ENCODE data around the gene AACS. TPM values are rescaled to one million over a fixed set of nuclear protein-coding genes. Genes with fewer than 3 reads are reported as not detected.
"Not testable (repeated sequence)": the region's sequence is repeated elsewhere in the genome, so short reads cannot be mapped to it uniquely, and the experiment has no call there.

The AACS gene
- total RNA-seq, 2 donors from 2014 or later = 23.2 to 24.6 TPM

- Mint-ChIP-seq H3K4me3 (no peak overlapping the region), H3K27ac (no peak overlapping the region), H3K27me3 (no peaks in the 10 kb centered on the region), H3K9me3 (no peaks in the 10 kb centered on the region), H3K36me3 (ENCODE audit: low read depth) (peaks cover 14% of the 10 kb centered on the region), H3K4me1 (peaks cover 12% of the 10 kb centered on the region)
- ATAC-seq (replicated peaks) = no peak
These were observed 5.6 kb downstream of the AACS start for GRCh38 chr12:125070661-125071390.

DNA sequence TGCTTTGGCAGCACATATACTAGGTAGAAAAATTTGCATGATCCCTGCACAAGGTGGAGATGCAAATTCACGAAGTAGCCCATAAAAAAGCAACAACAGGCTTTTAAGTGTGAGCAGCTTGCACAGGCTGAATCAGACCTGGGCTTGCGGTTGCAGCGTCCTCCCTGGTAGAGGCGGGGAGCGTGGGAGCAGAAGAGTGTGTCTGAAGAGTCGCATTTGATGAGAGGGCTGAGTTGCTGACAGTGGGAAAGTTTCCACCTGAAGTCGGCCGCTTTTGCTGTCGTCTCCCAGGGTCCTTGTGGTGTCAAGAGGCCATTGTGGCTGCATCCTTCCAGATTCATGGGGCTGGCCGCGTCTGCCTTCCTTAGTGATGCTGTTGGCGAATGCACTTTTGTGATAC lies 6.2 kb downstream of the AACS start:
- no peak overlapping the region for H3K27ac Mint-ChIP-seq
- H3K9me3 Mint-ChIP-seq = no peaks in the 10 kb centered on the region
- no peak overlapping the region for H3K4me3 Mint-ChIP-seq
- H3K36me3 Mint-ChIP-seq (ENCODE audit: low read depth) = peaks cover 20% of the 10 kb centered on the region
- H3K4me1 Mint-ChIP-seq = peaks cover 12% of the 10 kb centered on the region
- peak; percentile 43 for ATAC-seq (replicated peaks)
- no peaks in the 10 kb centered on the region for H3K27me3 Mint-ChIP-seq

DNA sequence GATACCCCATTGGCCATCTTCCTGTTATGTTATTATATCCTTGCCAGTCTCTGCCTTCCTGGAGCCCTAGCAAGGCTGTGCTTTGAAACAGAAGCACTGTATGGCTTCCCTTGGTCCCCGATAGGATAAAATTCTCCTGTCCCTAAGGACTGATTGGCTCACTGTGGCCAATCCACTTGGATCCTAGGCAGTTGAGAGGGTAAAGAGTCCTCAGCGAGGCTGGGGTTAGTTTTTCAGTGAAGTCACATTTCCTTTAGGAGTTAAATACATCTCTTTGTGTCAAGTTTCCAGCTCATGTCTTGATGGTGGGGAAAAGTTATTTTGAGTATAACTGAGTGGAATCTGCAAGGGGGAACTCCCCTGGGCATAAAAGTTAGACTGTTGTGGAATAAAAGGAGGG lies 7.3 kb downstream of the AACS start:
- Mint-ChIP-seq H3K9me3 (no peaks in the 10 kb centered on the region), H3K4me3 (no peak overlapping the region), H3K36me3 (ENCODE audit: low read depth) (peaks cover 29% of the 10 kb centered on the region), H3K4me1 (peaks cover 4% of the 10 kb centered on the region), H3K27ac (no peak overlapping the region), H3K27me3 (no peaks in the 10 kb centered on the region)
- no peak for ATAC-seq (replicated peaks)

DNA sequence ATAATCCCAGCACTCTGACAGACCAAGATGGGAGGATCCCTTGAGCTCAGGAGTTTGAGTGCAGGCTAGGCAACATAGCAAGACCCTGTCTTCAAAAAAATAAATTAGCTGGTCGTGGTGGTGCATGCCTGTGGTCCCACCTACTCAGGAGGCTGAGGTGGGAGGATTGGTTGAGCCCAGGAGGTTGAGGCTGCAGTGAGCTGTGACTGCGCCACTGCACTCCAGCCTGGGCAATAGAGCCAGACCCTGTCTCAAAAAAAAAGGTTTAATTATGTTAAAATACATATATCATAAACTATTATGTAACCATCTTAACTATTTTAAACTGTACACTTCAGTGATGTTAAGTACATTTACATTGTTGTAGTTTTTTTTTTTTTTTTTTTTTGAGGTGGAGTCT lies 9.1 kb downstream of the AACS start:
- ATAC-seq (replicated peaks); H3K4me1 Mint-ChIP-seq; H3K27ac Mint-ChIP-seq; H3K4me3 Mint-ChIP-seq; H3K9me3 Mint-ChIP-seq; H3K27me3 Mint-ChIP-seq: not testable (repeated sequence)
- H3K36me3 Mint-ChIP-seq (ENCODE audit: low read depth) = peaks cover 47% of the 10 kb centered on the region

GRCh38 chr12:125076103-125076502 lies 10.9 kb downstream of the AACS start:
- no peak for ATAC-seq (replicated peaks)
- no peaks in the 10 kb centered on the region for H3K27me3 Mint-ChIP-seq
- H3K9me3 Mint-ChIP-seq = no peaks in the 10 kb centered on the region
- H3K27ac Mint-ChIP-seq = no peak overlapping the region
- H3K36me3 Mint-ChIP-seq (ENCODE audit: low read depth) = peaks cover 58% of the 10 kb centered on the region
- H3K4me3 Mint-ChIP-seq = no peak overlapping the region
- H3K4me1 Mint-ChIP-seq = peaks cover 4% of the 10 kb centered on the region

GRCh38 chr12:125079084-125079483 lies 13.8 kb downstream of the AACS start:
- ATAC-seq (replicated peaks) = no peak
- no peaks in the 10 kb centered on the region for H3K4me1 Mint-ChIP-seq
- H3K9me3 Mint-ChIP-seq = no peaks in the 10 kb centered on the region
- H3K27me3 Mint-ChIP-seq = no peaks in the 10 kb centered on the region
- no peak overlapping the region for H3K27ac Mint-ChIP-seq
- no peak overlapping the region for H3K4me3 Mint-ChIP-seq
- peaks cover 64% of the 10 kb centered on the region for H3K36me3 Mint-ChIP-seq (ENCODE audit: low read depth)

DNA sequence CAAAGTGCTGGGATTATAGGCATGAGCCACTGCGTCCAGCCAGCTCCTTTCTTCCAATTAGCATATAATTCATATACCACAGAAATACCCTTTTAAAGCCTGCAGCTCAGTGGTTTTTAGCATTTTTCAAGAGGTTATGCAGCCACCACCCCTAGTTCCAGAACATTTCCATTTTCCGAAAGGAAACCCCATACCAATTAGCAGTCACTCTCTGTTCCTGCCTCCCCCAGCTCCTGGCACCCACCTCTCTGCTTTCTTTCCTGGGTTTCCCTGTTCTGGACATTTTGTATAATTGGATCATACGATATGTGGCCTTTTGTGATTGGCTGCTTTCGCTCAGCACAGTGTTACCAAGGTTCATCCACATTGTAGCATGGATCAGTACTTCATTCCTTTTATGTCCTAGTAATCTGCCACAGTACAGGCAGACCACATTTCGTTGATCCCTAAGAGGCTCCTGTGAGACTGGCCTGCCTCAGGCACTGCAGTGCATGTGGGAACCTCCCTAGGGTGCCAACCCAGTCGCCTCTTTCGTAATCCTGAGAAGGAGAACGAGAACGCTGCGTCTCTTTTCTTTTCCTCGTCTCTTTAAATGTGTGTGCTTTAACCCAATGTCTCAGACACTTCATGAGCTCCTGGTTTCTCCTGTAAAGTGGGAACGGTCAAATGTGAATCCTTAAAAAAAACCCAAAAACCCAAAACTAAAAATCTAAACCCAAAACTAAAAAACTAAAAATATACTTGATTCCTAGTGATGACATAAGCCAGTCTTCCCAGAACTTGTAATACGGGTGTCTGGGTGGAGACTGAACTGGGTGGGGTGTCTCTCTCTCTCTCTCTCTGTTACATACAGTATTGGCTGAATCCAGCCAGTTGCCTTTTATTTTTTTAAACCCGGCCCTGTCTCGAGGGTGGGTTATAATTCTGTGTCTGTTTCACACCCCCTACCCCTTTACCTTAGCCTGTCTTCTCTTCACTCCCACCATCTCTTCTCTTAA lies 14.7 kb downstream of the AACS start:
- Mint-ChIP-seq H3K36me3 (ENCODE audit: low read depth) (peaks cover 61% of the 10 kb centered on the region), H3K4me1 (no peaks in the 10 kb centered on the region), H3K4me3 (no peak overlapping the region), H3K27ac (no peak overlapping the region), H3K9me3 (no peaks in the 10 kb centered on the region), H3K27me3 (no peaks in the 10 kb centered on the region)
- no peak for ATAC-seq (replicated peaks)

- ATAC-seq (replicated peaks) = no peak
- Mint-ChIP-seq H3K27me3 (no peaks in the 10 kb centered on the region), H3K27ac (no peak overlapping the region), H3K4me3 (no peak overlapping the region), H3K9me3 (no peaks in the 10 kb centered on the region), H3K36me3 (ENCODE audit: low read depth) (peaks cover 60% of the 10 kb centered on the region), H3K4me1 (no peaks in the 10 kb centered on the region)
These were observed 16.2 kb downstream of the AACS start for GRCh38 chr12:125081427-125081826.

GRCh38 chr12:125083072-125083471 lies 17.8 kb downstream of the AACS start:
- H3K27me3 Mint-ChIP-seq = no peaks in the 10 kb centered on the region
- H3K4me3 Mint-ChIP-seq = no peak overlapping the region
- H3K27ac Mint-ChIP-seq = no peak overlapping the region
- ATAC-seq (replicated peaks) = no peak
- no peaks in the 10 kb centered on the region for H3K9me3 Mint-ChIP-seq
- peaks cover 47% of the 10 kb centered on the region for H3K36me3 Mint-ChIP-seq (ENCODE audit: low read depth)
- H3K4me1 Mint-ChIP-seq = no peaks in the 10 kb centered on the region

- not testable (repeated sequence) for H3K27me3 Mint-ChIP-seq; ATAC-seq (replicated peaks); H3K4me1 Mint-ChIP-seq; H3K27ac Mint-ChIP-seq; H3K4me3 Mint-ChIP-seq; H3K9me3 Mint-ChIP-seq
- peaks cover 21% of the 10 kb centered on the region for H3K36me3 Mint-ChIP-seq (ENCODE audit: low read depth)
These were observed 23.0 kb downstream of the AACS start for GRCh38 chr12:125088199-125088598.

DNA sequence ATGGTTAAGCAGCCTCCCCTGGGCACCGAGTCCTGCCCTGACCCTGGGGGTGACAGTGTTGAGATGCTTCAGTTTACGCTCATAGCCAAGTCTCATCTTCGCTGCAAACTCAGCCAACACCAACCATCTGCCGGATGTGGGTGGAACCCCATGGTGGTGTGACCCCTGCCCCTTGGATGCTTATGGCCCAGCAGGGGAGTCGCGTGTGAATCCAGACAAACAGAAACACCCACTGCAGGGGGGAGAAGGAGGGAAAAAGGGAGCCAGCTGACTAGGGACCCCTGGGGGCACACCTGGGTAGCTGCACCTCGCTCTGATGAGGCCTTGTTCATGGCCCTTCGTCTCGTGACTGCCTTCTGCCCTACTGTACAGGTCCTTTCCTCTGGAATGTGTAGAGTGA lies 23.8 kb downstream of the AACS start:
- no peaks in the 10 kb centered on the region for H3K27me3 Mint-ChIP-seq
- no peak overlapping the region for H3K27ac Mint-ChIP-seq
- no peak overlapping the region for H3K4me3 Mint-ChIP-seq
- H3K4me1 Mint-ChIP-seq = no peaks in the 10 kb centered on the region
- H3K9me3 Mint-ChIP-seq = no peaks in the 10 kb centered on the region
- no peak for ATAC-seq (replicated peaks)
- H3K36me3 Mint-ChIP-seq (ENCODE audit: low read depth) = peaks cover 18% of the 10 kb centered on the region

DNA sequence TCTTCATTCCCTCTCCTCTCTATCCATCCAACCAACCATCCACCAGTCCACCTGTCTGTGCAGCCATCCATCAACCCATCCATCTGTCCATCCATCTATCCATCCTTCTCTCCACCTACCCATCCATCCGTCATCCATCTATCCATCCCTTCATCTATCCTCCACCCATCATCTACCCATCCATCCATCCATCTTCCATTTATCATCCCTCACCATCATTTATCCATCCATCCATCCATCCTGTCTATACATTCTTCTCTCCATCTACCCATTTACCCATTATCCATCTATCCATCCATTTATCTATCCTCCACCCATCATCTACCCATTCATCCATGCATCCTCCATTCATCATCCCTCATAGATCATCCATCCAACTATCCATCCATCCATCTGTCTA lies 24.4 kb downstream of the AACS start:
- ATAC-seq (replicated peaks) = no peak
- Mint-ChIP-seq H3K4me3 (no peak overlapping the region), H3K27me3 (no peaks in the 10 kb centered on the region), H3K36me3 (ENCODE audit: low read depth) (peaks cover 18% of the 10 kb centered on the region), H3K27ac (no peak overlapping the region), H3K9me3 (no peaks in the 10 kb centered on the region), H3K4me1 (no peaks in the 10 kb centered on the region)

- no peaks in the 10 kb centered on the region for H3K27me3 Mint-ChIP-seq
- no peak overlapping the region for H3K4me3 Mint-ChIP-seq
- H3K36me3 Mint-ChIP-seq (ENCODE audit: low read depth) = peaks cover 18% of the 10 kb centered on the region
- no peak for ATAC-seq (replicated peaks)
- no peaks in the 10 kb centered on the region for H3K4me1 Mint-ChIP-seq
- H3K27ac Mint-ChIP-seq = no peak overlapping the region
- no peaks in the 10 kb centered on the region for H3K9me3 Mint-ChIP-seq
These were observed 25.2 kb downstream of the AACS start for GRCh38 chr12:125090437-125090836.

DNA sequence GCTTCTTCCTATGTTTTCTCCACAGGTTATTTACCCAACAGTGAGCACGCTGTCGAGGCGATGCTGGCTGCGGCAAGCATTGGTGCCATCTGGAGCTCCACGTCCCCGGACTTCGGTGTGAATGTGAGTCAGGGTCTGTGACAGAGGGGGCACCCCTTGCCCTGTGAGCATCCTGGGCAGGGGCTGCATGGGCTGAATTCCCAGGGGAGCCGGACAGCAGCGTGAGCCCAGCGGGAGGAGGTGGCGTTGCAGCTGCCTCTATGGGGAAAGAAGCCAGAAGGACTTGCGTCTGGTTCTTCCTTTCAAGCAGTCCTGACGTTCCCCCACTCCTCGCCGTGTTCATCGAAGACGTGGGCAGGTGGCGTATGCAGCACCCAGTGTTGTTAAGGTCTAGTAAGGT lies 26.2 kb downstream of the AACS start:
- H3K4me3 Mint-ChIP-seq = no peak overlapping the region
- H3K36me3 Mint-ChIP-seq (ENCODE audit: low read depth) = peaks cover 9% of the 10 kb centered on the region
- ATAC-seq (replicated peaks) = no peak
- no peak overlapping the region for H3K27ac Mint-ChIP-seq
- no peaks in the 10 kb centered on the region for H3K4me1 Mint-ChIP-seq
- no peaks in the 10 kb centered on the region for H3K9me3 Mint-ChIP-seq
- no peaks in the 10 kb centered on the region for H3K27me3 Mint-ChIP-seq
